ENCODE results near the gene FNDC4.
"Not testable (repeated sequence)": the region's sequence is repeated elsewhere in the genome, so short reads cannot be mapped to it uniquely, and the experiment has no call there.

Gene FNDC4

DNA sequence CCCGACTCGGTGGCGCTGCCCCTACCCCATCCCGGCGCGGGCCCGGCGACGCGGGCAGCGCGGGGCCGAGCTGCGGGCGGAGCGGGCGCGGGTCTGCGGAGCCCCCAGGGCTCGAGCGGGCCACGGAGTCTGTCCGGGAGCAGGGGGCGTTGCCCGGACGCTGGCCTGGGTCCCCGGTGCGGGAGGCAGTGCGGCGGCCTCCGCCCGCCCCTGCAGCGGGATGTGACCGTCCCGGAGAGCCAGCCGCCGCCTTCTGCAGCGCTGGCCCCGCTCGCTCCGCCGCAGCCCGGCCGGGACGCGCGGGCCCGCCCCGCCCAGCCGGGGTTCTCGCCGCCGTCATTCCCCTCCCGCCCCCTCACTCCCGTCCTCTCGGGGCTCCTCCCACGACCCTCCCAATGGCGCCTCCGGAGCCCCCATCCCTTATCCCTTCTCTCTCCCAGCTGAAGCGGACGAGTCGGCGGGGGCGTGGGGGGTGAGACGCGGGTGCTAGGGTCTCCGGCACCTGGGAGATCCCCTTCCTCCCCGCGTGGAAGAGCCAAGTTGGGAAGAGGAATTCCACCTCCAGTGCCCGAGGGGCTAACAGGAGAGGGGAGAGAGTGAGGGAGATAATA lies at the start of gene FNDC4:
Gene FNDC4 (minus strand): TSS at position 257 of the 611 bp plus-strand sequence. CDS start 521 bp downstream, outside the sequence.
- no peak for FAIRE-seq

DNA sequence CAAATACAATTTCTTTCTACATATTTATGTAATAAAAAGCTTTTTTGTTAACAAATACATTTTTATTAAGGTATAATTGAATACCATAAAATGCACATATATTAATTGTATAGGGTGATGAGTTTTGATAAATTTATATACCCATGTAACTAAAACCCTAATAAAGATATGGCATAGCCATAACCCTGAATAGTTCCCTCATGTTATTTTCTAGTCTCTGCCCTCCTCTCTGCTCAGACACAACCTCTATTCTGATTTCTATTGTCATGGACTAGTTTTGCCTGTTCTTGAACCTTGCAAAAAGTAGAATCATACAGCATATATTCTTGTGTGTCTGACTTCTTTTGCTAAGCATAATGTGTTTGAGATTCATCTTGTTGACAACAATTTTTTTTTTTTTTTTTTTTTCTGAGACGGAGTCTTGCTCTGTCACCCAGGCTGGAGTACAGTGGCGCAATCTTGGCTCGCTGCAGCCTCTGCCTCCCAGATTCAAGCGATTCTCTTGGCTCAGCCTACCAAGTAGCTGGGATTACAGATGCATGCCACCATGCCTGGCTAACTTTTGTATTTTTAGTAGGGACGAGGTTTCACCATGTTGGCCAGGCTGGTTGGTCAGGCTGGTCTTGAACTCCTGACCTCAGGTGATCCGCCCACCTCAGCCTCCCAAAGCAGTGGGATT lies 49.3 kb upstream of the FNDC4 start:
- FAIRE-seq, result no peak

DNA sequence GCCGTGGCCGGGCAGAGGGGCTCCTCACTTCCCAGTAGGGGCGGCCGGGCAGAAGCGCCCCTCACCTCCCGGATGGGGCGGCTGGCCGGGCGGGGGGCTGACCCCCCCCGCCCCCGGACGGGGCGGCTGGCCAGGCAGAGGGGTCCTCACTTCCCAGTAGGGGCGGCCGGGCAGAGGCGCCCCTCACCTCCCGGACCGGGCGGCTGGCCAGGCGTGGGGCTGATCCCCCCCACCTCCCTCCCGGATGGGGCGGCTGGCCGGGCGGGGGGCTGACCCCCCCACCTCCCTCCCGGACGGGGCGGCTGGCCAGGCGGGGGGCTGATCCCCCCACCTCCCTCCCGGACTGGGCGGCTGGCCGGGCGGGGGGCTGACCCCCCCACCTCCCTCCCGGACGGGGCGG lies 44.6 kb upstream of the FNDC4 start:
- not testable (repeated sequence) for FAIRE-seq

DNA sequence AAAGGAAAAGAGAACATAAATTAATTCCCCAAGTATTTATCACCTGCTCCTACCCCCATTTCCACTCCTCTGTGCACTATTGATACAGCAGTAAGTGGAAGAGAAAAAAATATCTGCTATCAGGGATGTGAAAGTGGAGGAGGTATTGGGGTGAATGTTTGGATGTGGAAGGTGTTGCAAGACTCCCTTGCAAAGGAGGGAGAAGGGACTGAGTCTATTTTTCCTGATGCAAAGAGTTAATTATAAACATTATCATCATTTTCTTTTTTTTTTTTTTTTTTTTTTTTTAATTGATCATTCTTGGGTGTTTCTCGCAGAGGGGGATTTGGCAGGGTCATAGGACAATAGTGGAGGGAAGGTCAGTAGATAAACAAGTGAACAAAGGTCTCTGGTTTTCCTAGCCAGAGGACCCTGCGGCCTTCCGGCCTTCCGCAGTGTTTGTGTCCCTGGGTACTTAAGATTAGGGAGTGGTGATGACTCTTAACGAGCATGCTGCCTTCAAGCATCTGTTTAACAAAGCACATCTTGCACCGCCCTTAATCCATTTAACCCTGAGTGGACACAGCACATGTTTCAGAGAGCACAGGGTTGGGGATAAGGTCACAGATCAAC lies 43.9 kb upstream of the FNDC4 start:
- not testable (repeated sequence) for FAIRE-seq

DNA sequence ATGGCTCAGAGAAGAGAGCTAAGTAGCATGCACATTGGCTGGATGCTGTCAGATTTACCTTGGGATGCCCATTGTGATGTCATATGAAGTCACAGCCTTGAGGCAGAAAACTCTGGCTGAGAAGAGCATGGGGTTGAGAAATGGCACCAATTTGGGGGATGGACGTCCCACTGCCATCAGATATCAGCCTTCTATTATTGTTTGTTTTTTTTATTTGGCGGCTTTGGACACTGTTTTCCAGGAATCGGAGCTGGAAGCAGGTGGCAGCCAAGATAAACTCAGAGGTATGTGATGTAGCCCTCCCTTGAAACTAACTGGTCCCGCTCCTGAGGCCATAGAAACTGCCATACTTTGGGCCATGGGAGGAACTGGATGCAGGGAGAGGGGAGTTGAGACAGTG lies 42.3 kb upstream of the FNDC4 start:
- FAIRE-seq, result no peak

DNA sequence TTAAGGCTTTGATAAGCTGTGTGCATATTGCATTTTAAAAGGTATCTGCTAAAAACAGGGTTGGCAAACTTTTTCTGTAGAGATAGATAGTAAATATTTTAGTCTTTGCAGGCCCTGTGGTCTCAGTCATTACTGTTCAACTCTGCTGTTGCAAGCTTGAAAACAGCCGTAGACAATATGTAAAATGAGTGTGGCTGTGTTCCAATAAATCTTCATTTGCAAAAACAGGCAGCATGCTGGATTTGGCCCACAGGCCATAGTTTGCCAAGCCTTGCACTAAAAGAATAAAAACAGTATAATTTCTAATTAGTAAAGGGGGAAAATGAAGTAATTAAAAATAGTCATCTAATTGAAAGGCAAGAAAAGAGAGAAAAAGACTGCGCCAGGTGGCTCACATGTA lies 37.0 kb upstream of the FNDC4 start:
- FAIRE-seq, result no peak

GRCh38 chr2:27527182-27527581 lies 32.2 kb upstream of the FNDC4 start:
- no peak for FAIRE-seq

DNA sequence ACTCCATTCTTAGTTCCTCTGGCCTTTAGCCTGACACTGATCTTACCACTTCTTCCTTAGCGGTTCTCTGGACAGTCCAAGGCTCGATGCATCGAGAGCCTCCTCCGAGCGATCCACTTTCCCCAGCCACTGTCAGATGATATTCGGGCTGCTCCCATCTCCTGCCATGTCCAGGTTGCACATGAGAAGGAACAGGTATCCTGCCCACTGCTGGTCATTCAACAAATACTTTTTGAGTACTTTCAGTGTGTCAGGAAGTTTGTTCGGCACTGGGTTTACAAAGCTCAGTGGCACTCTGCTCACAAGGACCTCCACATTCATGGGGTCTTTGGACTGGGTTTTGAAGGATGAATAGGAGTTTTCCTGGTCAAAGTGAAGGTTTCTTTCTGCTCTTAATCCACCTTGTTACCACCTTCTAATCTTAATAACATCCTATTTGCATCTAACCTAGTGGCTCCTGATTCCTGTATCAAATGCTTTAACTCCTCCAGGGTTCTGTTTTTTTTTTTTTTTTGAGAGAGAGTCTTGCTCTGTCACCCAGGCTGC lies 27.5 kb upstream of the FNDC4 start:
- no peak for FAIRE-seq

- no peak for FAIRE-seq
Observed at GRCh38 chr2:27520316-27520715, 25.3 kb upstream of the FNDC4 start.

DNA sequence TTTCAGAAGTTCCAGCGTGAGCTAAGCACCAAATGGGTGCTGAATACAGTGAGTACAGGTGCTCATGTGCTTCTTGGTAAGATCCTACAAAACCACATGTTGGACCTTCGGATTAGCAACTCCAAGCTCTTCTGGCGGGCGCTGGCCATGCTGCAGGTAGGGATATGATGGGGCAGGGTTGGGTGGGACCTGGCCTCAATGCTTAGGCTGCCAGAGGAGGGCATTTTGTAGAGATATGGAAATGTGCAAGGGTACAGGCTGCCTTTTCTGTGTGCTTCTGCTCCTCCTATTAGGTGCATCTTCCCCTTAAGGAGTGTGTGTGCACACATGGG lies 23.7 kb upstream of the FNDC4 start:
- FAIRE-seq, result no peak

DNA sequence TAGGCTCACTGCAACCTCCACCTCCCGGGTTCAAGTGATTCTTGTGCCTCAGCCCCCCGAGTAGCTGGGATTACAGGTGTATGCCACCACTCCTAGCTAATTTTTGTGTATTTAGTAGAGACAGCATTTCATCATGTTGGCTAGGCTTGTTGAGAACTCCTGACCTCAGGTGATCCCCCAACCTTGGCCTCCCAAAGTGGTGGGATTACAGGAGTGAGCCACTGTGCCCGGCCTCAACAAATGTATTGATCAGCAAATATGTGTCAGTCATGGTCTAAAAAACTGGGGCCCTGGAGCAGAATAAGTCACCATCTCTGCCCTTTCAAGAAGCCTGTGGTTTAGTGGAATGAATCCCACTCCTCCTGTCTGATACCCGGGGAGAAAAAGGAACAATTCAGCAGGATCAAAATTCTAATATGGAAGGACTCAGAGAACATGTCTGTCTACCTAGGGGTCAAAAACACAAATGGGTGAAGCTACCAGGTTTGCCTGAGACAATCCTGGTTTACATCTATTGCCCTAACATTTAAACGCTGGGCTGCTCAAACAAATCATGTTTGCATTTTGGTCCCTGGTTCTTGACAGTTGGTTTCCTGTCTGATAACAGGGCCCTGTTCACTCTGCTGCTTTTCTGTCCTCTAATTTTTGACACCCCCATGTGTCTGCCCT lies 23.2 kb upstream of the FNDC4 start:
- FAIRE-seq, result no peak

DNA sequence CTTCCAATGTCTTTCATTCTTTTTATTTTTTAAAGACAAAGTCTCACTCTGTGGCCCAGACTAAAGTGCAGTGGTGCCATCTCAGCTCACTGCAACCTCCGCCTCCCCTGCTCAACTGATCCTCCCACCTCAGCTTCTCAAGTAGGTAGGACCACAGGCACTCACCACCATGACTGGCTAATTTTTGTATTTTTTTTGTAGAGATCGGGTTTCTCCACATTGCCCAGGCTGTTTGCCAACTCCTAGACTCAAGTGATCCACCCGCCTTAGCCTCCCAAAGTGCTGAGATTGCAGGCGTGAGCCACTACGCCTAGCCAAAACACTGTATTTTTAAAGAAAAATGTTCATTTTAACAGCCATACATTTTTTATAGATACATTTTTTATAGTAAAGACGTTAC lies 14.3 kb upstream of the FNDC4 start:
- FAIRE-seq, result no peak

GRCh38 chr2:27507293-27507692 lies 12.3 kb upstream of the FNDC4 start:
- no peak for FAIRE-seq

DNA sequence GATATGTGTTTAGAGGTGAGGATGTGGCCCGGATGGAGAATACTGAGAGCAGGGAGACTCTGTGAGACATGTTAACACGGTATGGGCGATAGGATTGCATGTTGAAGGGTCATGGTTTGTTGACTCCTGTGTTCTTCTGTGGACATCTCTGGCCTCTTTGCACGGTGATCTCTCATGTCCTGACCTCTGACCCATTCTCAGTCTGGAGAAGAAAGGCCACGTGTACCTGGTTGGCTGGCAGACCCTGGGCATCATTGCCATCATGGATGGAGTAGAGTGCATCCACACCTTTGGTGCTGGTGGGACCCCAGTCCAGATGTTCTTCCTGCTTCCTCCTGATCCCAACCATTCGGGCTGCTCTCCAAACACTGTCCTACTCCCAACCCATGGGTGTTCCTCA lies 11.6 kb upstream of the FNDC4 start:
- FAIRE-seq, result no peak

DNA sequence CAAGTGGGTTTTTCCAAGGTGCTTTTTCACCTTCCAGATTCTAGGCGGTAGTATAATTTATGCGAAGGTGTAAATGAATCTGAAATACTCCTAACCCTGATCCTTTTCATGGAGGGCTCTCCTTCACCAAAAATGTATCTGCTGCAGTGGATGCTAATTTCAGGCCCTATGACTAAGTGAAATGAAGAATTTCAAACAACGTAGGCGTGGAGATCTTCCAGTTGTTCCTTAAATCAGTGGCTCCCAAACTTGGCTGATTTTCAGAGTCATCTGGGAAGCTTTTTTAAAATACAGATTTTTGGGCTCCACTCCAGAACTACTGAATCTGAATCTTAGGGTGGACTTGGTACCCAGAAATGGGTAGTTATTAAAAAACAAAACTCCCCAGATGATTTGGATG lies 7.1 kb upstream of the FNDC4 start:
- FAIRE-seq, result no peak

DNA sequence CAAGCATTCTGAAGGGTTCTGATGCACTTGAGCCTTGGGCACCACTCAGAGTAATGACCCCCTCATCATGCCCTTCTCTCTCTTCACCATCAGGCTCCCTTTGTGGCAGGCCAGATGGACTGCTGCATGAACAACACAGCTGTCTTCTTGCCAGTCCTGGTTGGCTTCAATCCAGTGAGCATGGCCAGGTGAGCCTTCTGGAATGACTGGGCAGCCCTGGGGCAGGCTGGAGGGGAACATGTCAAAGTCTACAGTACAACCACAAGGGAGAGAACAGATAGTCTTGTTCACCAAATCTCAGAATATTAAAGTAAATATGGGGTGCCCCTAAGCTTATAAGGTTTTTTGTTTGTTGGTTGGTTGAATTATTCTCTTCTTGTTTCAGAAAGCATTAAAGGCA lies 6.0 kb upstream of the FNDC4 start:
- FAIRE-seq, result no peak

DNA sequence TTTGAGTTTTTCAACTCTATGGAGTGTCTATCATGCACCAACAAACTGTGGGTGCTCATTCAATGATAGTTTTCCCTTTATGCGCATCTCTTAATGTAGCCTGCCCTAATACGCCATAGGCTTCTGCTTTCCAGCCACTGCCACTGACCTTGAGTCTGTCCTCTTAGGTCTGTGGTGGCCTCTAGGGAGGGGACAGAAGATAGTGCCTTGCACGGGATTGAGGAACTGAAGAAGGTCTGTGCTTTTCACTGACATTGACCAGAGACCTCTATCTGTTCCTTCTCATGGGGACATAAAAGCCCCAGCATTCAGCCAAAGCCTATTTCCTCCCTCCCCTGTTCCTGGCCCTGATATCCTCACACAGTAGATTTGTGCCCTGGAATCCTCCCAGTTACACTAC lies 4.0 kb upstream of the FNDC4 start:
- no peak for FAIRE-seq

DNA sequence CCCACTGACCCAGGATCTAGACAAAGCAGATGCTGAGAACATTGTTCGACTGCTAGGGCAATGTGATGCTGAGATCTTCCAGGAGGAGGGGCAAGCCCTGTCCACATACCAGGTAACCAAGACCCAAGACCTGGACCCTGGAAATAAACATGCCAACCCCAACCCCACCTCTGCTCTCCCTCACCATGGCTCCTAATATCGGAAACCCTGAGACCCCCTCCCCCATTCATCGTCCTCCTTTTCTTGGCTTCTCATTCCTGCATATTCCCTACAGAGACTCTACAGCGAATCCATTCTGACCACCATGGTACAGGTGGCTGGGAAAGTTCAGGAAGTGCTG lies 2.3 kb upstream of the FNDC4 start:
- FAIRE-seq, result no peak

DNA sequence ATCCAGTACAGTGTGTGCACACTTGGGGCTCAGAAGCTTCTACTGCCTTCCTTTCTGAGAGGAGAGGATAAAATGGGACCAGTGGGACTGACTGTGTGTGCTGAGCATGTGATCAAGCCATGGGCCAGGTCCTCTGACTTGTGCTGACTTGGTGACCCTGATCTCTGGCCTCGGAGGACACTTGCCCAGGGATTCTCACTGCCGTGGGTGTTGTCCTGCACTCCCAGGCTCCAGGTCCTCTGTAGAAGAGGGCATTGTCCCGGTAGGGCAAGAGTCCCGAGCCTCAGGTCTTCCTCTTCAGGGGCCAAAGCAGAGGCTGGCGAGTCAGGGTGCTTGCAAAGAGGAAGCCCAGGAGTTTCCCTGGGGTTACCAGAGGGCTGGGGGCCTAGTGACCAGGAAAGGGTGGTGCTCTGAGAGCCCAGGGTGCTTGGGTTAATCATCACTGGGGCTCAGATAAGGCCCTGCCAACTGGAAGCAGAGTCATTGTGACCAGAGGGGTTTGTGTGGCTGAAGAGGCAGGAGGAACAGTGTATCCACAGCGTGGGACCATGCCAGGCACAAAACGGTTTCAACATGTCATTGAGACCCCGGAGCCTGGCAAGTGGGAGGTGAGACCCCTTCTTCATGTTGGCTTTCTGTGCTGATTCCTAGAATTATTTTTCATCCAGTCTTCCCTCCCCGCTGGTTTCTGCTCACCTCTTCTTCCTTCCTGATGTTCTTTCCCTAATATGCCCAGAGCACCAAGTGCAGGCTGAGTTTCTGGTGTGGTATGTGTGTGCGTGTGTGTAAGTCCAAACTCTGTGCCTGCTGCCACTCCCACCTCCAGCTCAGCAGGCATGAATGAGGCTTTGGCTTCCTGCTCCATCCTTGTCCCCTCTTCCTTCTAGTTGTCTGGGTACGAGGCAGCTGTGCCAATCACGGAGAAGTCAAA lies 1.6 kb upstream of the FNDC4 start, which contains the start of gene GCKR:
Gene GCKR (plus strand): TSS at position 483 of the 931 bp plus-strand sequence. CDS start 66 bp downstream, at position 549.
- no peak for FAIRE-seq

DNA sequence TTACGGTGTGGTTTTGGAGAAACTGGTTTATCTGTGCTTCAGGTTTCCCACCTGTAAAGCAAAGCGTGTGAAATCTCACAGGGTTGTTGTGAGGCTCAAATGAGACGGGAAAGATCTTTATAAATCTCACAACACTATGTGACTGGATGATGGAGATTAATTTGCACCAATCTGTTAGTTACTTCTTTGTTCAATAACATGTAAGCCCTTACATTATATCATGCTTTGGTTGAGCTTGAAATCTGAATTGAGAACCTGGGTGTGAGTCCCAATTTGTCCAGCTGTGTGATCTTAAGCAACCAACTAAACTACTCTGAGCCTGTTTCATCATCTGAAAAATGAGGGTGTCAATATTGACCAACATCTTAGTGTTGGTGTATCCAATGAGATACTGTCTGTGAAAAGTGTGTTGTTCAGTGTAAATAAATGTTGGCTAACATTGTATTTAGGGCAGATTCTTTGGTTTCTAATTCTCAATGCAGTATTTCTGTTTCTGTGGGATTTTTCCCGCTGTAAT lies 898 bp upstream of the FNDC4 start:
- FAIRE-seq, result no peak

DNA sequence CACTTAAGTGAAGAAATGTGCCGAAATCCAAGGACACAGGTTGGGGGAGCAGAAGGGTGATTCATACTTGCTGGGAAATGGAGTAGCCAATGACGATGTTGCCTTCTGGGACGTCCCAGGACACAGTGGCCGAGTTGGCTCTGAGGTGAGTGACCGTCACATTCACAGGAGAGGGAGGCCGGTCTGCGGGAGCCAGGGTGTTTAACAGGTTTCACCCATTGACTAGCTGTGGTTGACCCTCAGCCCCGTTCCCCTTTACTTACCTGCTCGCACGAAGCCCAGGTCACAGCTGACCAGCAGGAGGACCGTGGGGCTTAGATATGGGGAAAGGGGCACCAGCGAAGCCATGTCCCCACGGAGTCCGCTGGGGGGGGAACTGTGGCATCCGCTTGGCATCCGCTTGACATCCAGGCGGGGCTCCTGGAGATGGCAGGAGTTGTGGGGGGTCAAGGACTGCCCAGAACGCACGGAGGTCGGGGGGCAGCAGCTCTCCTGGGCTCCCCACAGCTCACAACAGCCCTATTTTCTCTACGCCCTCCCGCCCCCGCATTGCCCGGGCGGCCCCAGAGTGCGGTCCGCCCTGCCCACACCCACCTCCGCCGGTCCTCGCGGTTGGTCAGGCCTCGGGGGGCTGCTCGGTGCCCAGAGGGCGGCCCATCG lies 586 bp downstream of the FNDC4 start:
- FAIRE-seq, result no peak

DNA sequence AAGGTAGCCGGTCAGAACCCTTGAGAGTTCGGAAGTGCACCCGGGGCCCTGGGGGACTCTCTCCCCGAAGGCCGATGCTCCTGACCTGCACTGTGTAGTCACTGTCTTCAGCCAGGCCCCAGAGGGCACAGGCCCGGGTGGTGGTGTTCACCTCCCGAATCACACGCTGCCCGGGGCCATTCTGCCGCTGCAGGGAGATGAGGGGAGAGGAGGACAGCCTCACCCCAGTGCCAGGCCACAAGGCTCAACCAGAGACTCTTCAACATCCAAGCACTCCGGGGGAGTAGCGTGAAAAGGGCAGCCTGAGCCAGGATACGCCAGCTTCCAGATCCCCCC lies 1.1 kb downstream of the FNDC4 start:
- no peak for FAIRE-seq

Measured in endometrium (tissue), 2 donors.